Measurements from ENCODE around the gene RBM5.
"Not testable (repeated sequence)": the region's sequence is repeated elsewhere in the genome, so short reads cannot be mapped to it uniquely, and the experiment has no call there.

RBM5 gene

GRCh38 chr3:50088725-50089608, at the start of gene RBM5:
RBM5 (plus strand) TSS chr3:50088919; CDS start chr3:50090435, 1,516 bp downstream.
- Histone ChIP-seq H3K4me3 (ENCODE audit: low read length) (peak within 1 kb of the TSS; percentile 93), H3K4me1 (ENCODE audit: control insufficient read depth, insufficient read depth, low read length) (peaks cover 15% of the 10 kb centered on the region), H3K27me3 (ENCODE audit: control insufficient read depth, insufficient read depth, low read length) (no peaks in the 10 kb centered on the region), H3K9me3 (ENCODE audit: control insufficient read depth, low read length) (no peaks in the 10 kb centered on the region), H3K36me3 (ENCODE audit: control insufficient read depth, insufficient read depth, low read length) (no peaks in the 10 kb centered on the region), H3K9ac (ENCODE audit: low read length) (peak within 1 kb of the TSS; percentile 99)

DNA sequence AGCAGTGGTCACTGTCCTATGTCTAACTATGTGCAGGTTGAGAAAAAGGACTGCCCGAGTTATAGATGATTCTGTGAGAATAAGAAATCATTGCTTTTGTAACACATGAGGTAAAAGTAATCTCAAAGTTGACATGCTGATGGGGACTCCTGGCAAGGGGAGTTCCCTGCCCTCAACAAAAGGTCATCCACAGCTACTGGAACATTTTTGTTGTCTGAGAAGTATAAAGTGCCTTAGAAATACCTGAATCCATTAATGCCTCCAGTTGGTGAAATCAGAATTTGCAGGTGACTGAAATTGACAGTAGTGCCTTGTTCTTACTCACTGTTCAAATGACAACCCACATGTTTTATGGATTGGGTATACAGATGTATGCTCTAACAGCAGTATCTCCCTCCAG, 43.7 kb upstream of the RBM5 start:
- no peak overlapping the region for H3K4me3 ChIP-seq (ENCODE audit: low read length)
- no peaks in the 10 kb centered on the region for H3K27me3 ChIP-seq (ENCODE audit: control insufficient read depth, insufficient read depth, low read length)

GRCh38 chr3:50047426-50047825, 41.3 kb upstream of the RBM5 start:
- Histone ChIP-seq H3K27me3 (ENCODE audit: control insufficient read depth, insufficient read depth, low read length) (no peaks in the 10 kb centered on the region), H3K4me1 (ENCODE audit: control insufficient read depth, insufficient read depth, low read length) (no peaks in the 10 kb centered on the region), H3K36me3 (ENCODE audit: control insufficient read depth, insufficient read depth, low read length) (no peaks in the 10 kb centered on the region), H3K9me3 (ENCODE audit: control insufficient read depth, low read length) (no peaks in the 10 kb centered on the region), H3K4me3 (ENCODE audit: low read length) (no peak overlapping the region), H3K9ac (ENCODE audit: low read length) (no peak overlapping the region)

More for the DNA sequence above, 43.7 kb upstream of the RBM5 start:
- no peaks in the 10 kb centered on the region for H3K4me1 ChIP-seq (ENCODE audit: control insufficient read depth, insufficient read depth, low read length)
- no peaks in the 10 kb centered on the region for H3K9me3 ChIP-seq (ENCODE audit: control insufficient read depth, low read length)
- H3K36me3 ChIP-seq (ENCODE audit: control insufficient read depth, insufficient read depth, low read length): no peaks in the 10 kb centered on the region
- no peak overlapping the region for H3K9ac ChIP-seq (ENCODE audit: low read length)

- H3K9me3 ChIP-seq (ENCODE audit: control insufficient read depth, low read length): no peaks in the 10 kb centered on the region
- no peaks in the 10 kb centered on the region for H3K36me3 ChIP-seq (ENCODE audit: control insufficient read depth, insufficient read depth, low read length)
- H3K9ac ChIP-seq (ENCODE audit: low read length): no peak overlapping the region
- no peaks in the 10 kb centered on the region for H3K4me1 ChIP-seq (ENCODE audit: control insufficient read depth, insufficient read depth, low read length)
- no peak overlapping the region for H3K4me3 ChIP-seq (ENCODE audit: low read length)
- no peaks in the 10 kb centered on the region for H3K27me3 ChIP-seq (ENCODE audit: control insufficient read depth, insufficient read depth, low read length)
Observed at GRCh38 chr3:50050361-50050760, 38.4 kb upstream of the RBM5 start.

GRCh38 chr3:50057756-50058155, 31.0 kb upstream of the RBM5 start:
- Histone ChIP-seq H3K9me3 (ENCODE audit: control insufficient read depth, low read length) (no peaks in the 10 kb centered on the region), H3K36me3 (ENCODE audit: control insufficient read depth, insufficient read depth, low read length) (peaks cover 12% of the 10 kb centered on the region), H3K4me3 (ENCODE audit: low read length) (no peak overlapping the region)

GRCh38 chr3:50068134-50068533, 20.6 kb upstream of the RBM5 start:
- Histone ChIP-seq H3K4me1 (ENCODE audit: control insufficient read depth, insufficient read depth, low read length) (no peaks in the 10 kb centered on the region), H3K4me3 (ENCODE audit: low read length) (no peak overlapping the region), H3K36me3 (ENCODE audit: control insufficient read depth, insufficient read depth, low read length) (peaks cover 9% of the 10 kb centered on the region), H3K27me3 (ENCODE audit: control insufficient read depth, insufficient read depth, low read length) (no peaks in the 10 kb centered on the region), H3K9me3 (ENCODE audit: control insufficient read depth, low read length) (no peaks in the 10 kb centered on the region), H3K9ac (ENCODE audit: low read length) (no peak overlapping the region)

More at GRCh38 chr3:50057756-50058155, 31.0 kb upstream of the RBM5 start:
- Histone ChIP-seq H3K27me3 (ENCODE audit: control insufficient read depth, insufficient read depth, low read length) (no peaks in the 10 kb centered on the region), H3K4me1 (ENCODE audit: control insufficient read depth, insufficient read depth, low read length) (no peaks in the 10 kb centered on the region), H3K9ac (ENCODE audit: low read length) (no peak overlapping the region)

GRCh38 chr3:50078091-50078490, 10.6 kb upstream of the RBM5 start:
- no peak overlapping the region for H3K9ac ChIP-seq (ENCODE audit: low read length)
- H3K4me3 ChIP-seq (ENCODE audit: low read length): no peak overlapping the region
- H3K36me3 ChIP-seq (ENCODE audit: control insufficient read depth, insufficient read depth, low read length): no peaks in the 10 kb centered on the region
- H3K27me3 ChIP-seq (ENCODE audit: control insufficient read depth, insufficient read depth, low read length): no peaks in the 10 kb centered on the region
- H3K4me1 ChIP-seq (ENCODE audit: control insufficient read depth, insufficient read depth, low read length): no peaks in the 10 kb centered on the region
- no peaks in the 10 kb centered on the region for H3K9me3 ChIP-seq (ENCODE audit: control insufficient read depth, low read length)

GRCh38 chr3:50078622-50079021, 10.1 kb upstream of the RBM5 start:
- no peak overlapping the region for H3K9ac ChIP-seq (ENCODE audit: low read length)
- H3K9me3 ChIP-seq (ENCODE audit: control insufficient read depth, low read length): no peaks in the 10 kb centered on the region
- H3K4me1 ChIP-seq (ENCODE audit: control insufficient read depth, insufficient read depth, low read length): no peaks in the 10 kb centered on the region
- no peaks in the 10 kb centered on the region for H3K27me3 ChIP-seq (ENCODE audit: control insufficient read depth, insufficient read depth, low read length)
- H3K4me3 ChIP-seq (ENCODE audit: low read length): no peak overlapping the region
- no peaks in the 10 kb centered on the region for H3K36me3 ChIP-seq (ENCODE audit: control insufficient read depth, insufficient read depth, low read length)

GRCh38 chr3:50084951-50085350, 3.8 kb upstream of the RBM5 start:
- H3K27me3 ChIP-seq (ENCODE audit: control insufficient read depth, insufficient read depth, low read length); H3K9me3 ChIP-seq (ENCODE audit: control insufficient read depth, low read length); H3K4me1 ChIP-seq (ENCODE audit: control insufficient read depth, insufficient read depth, low read length); H3K9ac ChIP-seq (ENCODE audit: low read length); H3K36me3 ChIP-seq (ENCODE audit: control insufficient read depth, insufficient read depth, low read length); H3K4me3 ChIP-seq (ENCODE audit: low read length): not testable (repeated sequence)

- Histone ChIP-seq H3K9ac (ENCODE audit: low read length) (peak overlapping the region; percentile 99), H3K4me3 (ENCODE audit: low read length) (peak overlapping the region; percentile 93), H3K9me3 (ENCODE audit: control insufficient read depth, low read length) (no peaks in the 10 kb centered on the region), H3K36me3 (ENCODE audit: control insufficient read depth, insufficient read depth, low read length) (no peaks in the 10 kb centered on the region), H3K27me3 (ENCODE audit: control insufficient read depth, insufficient read depth, low read length) (no peaks in the 10 kb centered on the region), H3K4me1 (ENCODE audit: control insufficient read depth, insufficient read depth, low read length) (peaks cover 15% of the 10 kb centered on the region)
Observed at GRCh38 chr3:50089609-50089945, 858 bp downstream of the RBM5 start.

GRCh38 chr3:50090984-50091383, 2.3 kb downstream of the RBM5 start:
- Histone ChIP-seq H3K4me1 (ENCODE audit: control insufficient read depth, insufficient read depth, low read length) (peaks cover 15% of the 10 kb centered on the region), H3K9me3 (ENCODE audit: control insufficient read depth, low read length) (no peaks in the 10 kb centered on the region), H3K4me3 (ENCODE audit: low read length) (no peak overlapping the region), H3K36me3 (ENCODE audit: control insufficient read depth, insufficient read depth, low read length) (peaks cover 3% of the 10 kb centered on the region), H3K27me3 (ENCODE audit: control insufficient read depth, insufficient read depth, low read length) (no peaks in the 10 kb centered on the region), H3K9ac (ENCODE audit: low read length) (no peak overlapping the region)

DNA sequence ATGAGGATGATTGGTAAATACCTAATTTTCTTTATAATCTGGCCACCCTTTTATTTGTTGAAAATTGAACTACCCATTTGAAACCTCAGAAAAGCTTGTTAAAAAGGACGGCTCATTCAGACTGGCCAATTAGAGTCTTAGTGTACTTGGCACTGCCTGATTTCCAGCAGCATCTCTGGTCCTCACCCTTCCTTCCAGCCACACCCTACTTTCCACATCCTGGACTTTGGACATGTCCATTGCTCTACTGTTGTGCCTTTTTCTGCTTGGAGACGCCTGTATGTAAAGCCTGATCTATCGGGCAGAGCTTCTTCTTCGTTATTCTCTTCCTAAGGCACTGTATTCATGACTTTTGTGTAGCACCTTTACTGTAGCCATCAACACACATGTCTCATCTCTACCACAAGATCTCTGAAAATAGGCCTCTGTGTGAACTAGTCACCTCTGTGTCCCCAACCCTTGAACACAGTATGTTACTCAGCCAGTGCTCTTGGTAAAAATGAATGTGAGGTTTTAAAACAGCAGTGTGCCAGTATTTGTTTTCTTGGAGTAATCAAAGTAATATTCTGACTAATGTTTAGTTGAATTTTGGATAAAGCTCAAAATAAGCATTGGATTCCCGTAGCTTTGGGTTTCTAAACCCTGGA, 6.8 kb downstream of the RBM5 start:
- Histone ChIP-seq H3K27me3 (ENCODE audit: control insufficient read depth, insufficient read depth, low read length) (no peaks in the 10 kb centered on the region), H3K36me3 (ENCODE audit: control insufficient read depth, insufficient read depth, low read length) (peaks cover 6% of the 10 kb centered on the region), H3K4me3 (ENCODE audit: low read length) (no peak overlapping the region), H3K9me3 (ENCODE audit: control insufficient read depth, low read length) (no peaks in the 10 kb centered on the region), H3K9ac (ENCODE audit: low read length) (no peak overlapping the region), H3K4me1 (ENCODE audit: control insufficient read depth, insufficient read depth, low read length) (peaks cover 8% of the 10 kb centered on the region)

All from mucosa of stomach (tissue), 1 donor.